Raji (cell line): Measurements from ENCODE around the gene APOBEC3A.

Source experiments
- POLR2A ChIP-seq: IDR thresholded peaks from 2 replicates; pipeline ENCODE4 v1.6.1; 2011; ENCODE audit warnings: low read depth, low read length, control low read depth; ENCODE audit not compliant: insufficient read depth

The APOBEC3A gene

GRCh38 chr22:38989466-38989865, 32.1 kb downstream of the APOBEC3A start:
- no peak for TF ChIP-seq POLR2A

- no peak for TF ChIP-seq POLR2A
These were observed 38.7 kb downstream of the APOBEC3A start for GRCh38 chr22:38996105-38996504.

- TF ChIP-seq POLR2A: no peak
These were observed 40.1 kb downstream of the APOBEC3A start for GRCh38 chr22:38997518-38997917.

DNA sequence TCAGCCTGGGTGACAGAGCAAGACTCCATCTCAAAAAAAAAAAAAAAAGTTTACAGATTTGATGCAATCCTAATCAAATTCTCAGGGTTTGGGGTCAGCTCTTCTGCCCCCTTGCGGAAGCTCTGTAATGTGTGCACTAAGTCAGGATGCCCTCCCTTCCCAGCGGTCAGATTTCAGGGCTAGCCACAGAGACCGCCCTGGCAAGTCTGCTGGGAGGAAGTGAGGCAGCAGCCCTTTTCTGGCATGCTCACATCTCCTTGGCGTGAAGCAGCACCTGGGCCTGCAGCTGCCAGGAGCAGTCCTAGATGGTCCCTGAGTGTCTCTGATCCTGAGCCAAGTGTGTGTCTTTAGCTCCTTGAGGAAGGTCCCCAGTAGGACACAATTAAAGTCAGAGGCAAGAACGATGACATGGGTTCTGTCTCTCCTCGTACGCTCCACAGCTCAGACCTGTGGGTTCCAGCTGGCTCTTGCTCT, 45.8 kb downstream of the APOBEC3A start:
- TF ChIP-seq POLR2A: no peak

DNA sequence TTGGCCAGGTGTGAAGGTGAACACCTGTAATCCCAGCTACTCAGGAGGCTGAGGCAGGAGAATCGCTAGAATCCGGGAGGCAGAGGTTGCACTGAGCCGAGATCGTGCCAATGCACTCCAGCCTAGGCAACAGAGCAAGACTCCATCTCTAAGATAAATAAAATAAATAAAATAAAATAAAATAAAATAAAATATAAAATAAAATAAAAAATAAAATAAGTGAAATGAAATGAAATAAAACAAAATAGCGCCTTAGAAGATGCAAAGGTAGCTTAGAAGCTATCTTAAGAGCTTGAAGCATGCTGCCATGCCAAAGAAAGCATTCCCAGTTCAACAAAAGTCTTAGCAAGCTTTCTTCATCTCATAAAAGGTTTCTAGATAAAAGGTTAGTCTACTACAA, 49.8 kb downstream of the APOBEC3A start:
- TF ChIP-seq POLR2A: no peak

GRCh38 chr22:39010946-39011345, 53.5 kb downstream of the APOBEC3A start:
- TF ChIP-seq POLR2A: no peak
